Mammary epithelial cell (primary cell): ENCODE results near the gene AQP12A.

Experiments
- EZH2 ChIP-seq: IDR thresholded peaks from 2 replicates; pipeline ENCODE4 v1.6.1; 2012; ENCODE audit warnings: low read length, inconsistent platforms, borderline replicate concordance
- TF ChIP-seq, protein P1 (sequence below), 2 donors: IDR thresholded peaks in 1 of 2; conservative IDR thresholded peaks in 1 of 2; 2 replicates each; pipeline ENCODE4 v1.5.1; 2011 to 2012; ENCODE audit warnings: inconsistent platforms in 2 of 2, low read length in 2 of 2, mild to moderate bottlenecking in 2 of 2, control low read depth in 1 of 2, low read depth in 1 of 2; ENCODE audit not compliant: insufficient read depth in 1 of 2; ENCODE audit errors: extremely low read depth in 1 of 2

DNA sequence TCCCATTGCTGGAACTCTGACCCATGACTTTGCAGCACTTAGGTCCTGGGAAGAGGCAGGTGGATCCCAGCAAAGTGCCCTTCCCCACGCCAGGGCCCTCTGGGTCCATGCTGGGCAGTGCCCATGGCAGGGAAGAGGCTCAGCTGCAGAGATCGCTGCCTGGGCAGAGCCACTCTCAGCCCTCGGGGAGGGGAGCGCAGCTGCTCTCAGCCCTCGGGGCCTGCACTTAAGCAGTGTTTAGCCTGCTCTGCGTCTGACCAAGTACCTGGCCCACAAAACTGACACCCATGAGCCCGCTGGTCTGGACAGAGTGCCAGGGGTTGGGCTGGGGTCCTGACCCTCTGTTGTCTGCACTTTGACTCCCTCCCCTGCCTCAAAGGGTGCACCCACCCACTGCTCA, 46.3 kb downstream of the AQP12A start:
- TF ChIP-seq, protein P1, sequence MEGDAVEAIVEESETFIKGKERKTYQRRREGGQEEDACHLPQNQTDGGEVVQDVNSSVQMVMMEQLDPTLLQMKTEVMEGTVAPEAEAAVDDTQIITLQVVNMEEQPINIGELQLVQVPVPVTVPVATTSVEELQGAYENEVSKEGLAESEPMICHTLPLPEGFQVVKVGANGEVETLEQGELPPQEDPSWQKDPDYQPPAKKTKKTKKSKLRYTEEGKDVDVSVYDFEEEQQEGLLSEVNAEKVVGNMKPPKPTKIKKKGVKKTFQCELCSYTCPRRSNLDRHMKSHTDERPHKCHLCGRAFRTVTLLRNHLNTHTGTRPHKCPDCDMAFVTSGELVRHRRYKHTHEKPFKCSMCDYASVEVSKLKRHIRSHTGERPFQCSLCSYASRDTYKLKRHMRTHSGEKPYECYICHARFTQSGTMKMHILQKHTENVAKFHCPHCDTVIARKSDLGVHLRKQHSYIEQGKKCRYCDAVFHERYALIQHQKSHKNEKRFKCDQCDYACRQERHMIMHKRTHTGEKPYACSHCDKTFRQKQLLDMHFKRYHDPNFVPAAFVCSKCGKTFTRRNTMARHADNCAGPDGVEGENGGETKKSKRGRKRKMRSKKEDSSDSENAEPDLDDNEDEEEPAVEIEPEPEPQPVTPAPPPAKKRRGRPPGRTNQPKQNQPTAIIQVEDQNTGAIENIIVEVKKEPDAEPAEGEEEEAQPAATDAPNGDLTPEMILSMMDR (conservative IDR thresholded peaks at IDR 0.05 in 1 of 2, IDR thresholded peaks at IDR 0.05 in 1 of 2; ENCODE audit: extremely low read depth in 1 of 2, insufficient read depth in 1 of 2, low read depth in 1 of 2, low read length in 2 of 2), result no peak
- TF ChIP-seq EZH2, result no peak
